ENCODE results near the gene MOK.

Gene MOK

GRCh38 chr14:102283631-102284129, 21.3 kb downstream of the MOK start:
- ATAC-seq: no peak

DNA sequence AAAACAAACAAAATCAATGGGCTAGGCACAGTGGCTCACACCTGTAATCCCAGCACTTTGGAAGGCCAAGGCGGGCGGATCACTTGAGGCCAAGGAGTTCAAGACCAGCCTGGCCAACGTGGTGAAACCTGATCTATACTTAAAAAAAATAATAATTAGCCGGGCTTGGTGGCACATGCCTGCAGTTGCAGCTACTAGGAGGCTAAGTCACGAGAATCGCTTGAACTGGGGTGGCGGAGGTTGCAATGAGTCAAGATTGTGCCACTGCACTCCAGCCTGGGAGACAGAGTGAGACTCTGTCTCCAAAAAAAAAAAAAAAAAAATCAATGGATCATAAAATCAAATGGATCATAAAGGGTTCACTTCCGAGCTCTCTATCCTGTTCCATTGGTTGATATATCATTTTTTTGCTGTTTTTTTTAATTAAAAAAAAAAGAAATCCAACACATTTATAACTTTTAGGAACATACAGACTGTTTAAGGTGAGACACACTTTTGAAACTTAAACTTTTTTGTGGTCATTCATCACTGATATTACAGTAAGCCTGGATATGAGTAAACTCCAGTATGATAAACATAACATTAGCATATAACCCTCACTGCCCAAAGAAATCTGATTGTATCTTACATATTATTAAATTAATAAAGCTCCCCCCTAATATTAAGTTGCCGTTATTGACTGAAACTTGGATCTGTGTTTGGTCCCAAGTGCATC, 22.1 kb downstream of the MOK start:
- no peak for ATAC-seq

GRCh38 chr14:102280376-102280962, 24.5 kb downstream of the MOK start:
- ATAC-seq: no peak

DNA sequence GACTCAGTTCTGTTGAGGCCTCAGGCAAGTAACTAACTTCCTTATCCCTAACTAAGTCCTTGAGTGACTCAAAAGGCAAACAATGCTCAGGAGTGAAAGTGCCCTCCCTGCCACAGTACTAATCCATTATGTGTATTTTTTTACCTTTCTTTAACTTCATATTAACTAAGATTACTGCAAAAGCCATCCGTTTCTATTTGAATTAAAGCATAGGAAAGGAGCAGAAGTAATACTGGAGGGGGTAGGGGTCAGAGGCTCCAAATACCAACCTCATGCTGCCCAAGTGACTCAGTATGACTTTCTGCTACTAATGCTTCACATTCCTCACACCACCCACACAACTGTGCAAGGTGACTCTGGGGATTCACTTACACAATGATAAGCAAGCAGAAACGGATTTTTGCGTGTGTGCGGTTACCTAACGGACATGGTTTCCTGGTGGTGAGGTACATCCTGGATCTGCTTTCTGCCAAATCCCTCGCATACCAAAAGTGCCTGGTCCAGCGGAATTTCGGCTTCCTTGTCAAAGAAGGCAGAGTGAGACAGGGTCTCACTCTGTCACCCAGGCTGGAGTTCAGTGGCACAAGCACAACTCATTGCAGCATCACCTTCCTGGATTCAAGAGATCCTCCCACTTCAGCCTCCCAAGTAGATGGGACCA, 25.1 kb downstream of the MOK start:
- ATAC-seq: no peak

DNA sequence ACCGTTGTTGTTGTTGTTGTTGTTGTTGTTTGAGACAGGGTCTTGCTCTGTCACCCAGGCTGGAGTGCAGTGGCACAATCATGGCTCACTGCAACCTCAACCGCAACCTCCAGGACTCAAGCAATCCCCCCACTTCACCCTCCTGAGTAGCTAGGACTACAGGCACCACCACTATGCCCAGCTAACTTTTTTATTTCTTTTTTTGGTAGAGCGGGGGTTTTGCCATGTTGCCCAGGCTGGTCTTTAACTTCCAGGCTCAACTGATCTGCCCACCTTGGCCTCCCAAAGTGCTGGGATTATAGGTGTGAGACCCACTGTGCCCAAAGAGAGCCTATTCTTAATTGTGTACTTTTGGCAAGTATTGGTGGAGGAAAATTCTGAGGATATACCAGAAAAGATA, 25.7 kb downstream of the MOK start:
- no peak for ATAC-seq

- ATAC-seq: no peak
Observed at GRCh38 chr14:102278631-102278935, 26.4 kb downstream of the MOK start.

DNA sequence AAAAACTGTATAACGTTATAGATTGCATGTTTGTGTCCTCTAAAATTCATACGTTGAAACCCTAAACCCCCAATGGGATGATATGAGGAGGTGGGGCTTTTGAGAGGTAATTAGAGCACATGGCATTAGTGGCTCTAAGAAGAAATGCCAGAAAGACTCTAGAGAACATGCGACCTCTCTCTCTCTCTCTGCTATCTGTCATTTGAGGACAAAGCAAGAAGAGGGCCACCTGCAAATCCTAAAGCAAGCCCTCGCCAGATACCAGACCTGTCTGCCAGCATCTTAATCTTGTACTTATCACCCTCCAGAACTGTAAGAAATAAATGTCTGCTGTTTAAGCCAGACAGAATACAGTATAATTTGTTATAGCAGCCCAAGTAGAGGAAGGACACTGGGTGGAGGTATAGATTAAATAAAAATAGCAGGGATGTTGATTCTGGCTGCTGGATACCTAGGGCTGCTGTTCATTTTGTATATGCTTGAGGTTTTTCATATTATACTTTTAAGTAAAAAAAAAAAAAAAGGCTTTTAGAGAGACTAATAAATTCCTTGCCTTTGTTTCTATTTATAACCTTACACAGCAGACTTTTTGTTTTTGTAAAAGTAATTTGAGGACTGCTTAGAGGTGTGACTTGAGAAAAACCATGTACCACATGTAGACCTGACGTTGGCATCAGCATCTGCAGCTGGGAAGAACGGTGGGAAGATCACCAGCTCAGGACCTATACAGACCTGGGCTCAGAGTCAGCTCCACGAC, 26.9 kb downstream of the MOK start:
- ATAC-seq: no peak

DNA sequence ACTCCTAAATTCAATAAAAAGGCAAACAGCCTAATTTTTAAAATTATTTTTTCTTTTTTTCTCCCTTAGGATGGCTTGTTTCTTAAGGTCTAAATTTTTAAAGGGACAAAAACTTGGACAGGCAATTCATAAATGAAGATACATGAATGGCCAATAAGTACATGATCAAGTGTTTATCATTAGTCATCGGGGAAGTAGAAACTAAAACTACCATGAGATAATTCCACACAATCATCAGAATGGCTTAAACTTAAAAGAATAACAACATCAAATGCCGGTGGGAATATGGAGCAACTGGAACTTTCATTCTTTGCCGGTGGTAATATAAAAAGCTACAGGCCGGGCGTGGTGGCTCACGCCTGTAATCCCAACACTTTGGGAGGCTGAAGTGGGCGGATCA, 29.1 kb downstream of the MOK start:
- ATAC-seq: no peak

DNA sequence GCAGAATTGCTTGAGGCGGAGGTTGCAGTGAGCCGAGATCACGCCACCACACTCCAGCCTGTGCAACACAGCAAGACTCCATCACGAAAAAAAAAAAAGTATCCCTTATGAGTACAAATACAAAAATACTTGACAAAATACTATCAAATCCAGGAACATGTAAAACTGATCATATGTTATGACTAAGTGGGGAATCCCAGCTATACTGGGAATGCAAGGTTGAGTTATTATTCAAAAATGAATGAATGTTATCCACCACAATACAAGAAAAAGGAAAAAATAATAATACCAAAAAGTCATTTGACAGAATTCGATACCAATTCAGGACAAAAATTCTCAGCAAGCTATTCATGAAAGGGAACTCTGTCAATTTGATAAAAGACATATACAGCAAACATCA, 32.6 kb downstream of the MOK start:
- no peak for ATAC-seq

- no peak for ATAC-seq
Observed at GRCh38 chr14:102264775-102265174, 40.2 kb downstream of the MOK start.

DNA sequence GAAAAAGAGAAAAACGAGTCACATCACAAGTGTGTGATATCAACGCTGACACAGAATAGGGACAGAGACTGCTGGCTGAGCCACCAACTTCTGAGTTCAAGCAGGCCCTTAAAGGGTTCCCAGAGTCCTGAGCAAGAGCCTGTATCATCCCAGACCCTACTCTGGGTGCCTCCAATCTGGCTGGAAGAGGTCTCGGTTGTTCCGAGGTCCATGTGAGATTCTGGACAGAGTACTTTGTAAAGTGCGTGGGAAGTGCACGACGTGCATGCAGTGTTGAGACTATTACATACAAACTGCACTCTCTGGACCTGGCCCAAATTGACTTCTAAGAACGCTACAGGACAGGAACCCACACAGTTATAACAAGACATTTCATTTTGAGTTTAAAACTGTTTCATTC, 40.6 kb downstream of the MOK start:
- ATAC-seq: no peak

- no peak for ATAC-seq
Observed at GRCh38 chr14:102262929-102263462, 42.0 kb downstream of the MOK start.

- no peak for ATAC-seq
Observed at GRCh38 chr14:102258136-102258535, 46.8 kb downstream of the MOK start.

- no peak for ATAC-seq
Observed at GRCh38 chr14:102256716-102257115, 48.2 kb downstream of the MOK start.

DNA sequence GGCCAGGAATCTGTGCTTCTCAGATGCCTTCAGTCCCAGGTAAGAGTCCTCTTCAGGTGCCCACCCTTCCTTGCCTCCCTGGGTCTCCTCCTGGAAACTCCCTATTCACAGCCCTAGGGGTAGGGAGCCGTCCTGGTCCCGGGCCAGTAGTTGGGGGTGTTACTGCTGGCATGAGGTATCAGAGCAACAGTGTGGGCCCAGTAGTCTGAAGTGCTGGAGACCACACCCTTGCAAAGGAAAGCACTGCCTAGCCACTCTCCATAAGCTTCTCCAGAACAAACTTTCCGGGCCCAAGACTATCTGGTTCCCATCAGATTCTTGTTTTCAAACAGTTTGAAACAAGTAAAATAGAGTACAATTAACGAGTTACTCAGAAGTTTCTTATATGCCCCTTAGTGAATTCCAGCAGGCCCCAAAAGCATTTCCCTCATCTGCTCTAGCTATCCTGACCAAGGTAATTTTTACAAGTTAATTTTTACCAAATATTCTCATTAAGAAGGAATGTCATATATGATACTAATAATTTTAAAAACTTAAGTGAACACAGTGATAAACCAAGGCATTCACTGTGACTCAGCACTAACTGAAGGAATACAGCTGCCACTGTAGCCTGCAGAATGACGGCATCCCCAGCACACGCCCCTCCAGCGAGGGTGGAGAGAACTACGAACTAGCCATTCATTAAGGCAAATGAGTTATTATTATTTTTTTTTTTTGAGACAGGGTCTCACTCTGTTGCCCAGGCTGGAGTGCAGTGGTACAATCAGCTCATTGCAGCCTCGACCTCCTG, 49.4 kb downstream of the MOK start:
- ATAC-seq: no peak

GRCh38 chr14:102252834-102253801, 51.8 kb downstream of the MOK start:
- ATAC-seq: no peak

DNA sequence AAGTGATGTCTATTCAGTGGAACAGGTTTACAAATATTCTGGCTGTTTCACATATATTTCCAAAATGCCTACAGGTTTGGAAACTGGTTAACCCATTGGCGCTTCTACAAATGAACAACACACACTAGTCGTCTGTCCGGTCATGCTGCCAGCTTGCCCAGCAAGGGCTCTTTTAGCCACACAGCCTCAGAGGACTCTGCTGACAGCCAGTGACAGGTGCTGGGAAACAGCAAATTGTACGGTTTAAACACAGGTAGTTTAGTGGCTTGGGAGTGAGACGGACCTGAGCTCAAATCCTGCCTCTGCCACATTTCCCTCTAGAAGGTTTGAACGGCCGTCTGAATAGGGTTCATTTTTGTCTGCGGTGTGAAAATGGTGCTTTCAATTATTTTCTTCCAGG, 53.8 kb downstream of the MOK start:
- no peak for ATAC-seq

GRCh38 chr14:102250636-102251035, 54.3 kb downstream of the MOK start:
- ATAC-seq: no peak

DNA sequence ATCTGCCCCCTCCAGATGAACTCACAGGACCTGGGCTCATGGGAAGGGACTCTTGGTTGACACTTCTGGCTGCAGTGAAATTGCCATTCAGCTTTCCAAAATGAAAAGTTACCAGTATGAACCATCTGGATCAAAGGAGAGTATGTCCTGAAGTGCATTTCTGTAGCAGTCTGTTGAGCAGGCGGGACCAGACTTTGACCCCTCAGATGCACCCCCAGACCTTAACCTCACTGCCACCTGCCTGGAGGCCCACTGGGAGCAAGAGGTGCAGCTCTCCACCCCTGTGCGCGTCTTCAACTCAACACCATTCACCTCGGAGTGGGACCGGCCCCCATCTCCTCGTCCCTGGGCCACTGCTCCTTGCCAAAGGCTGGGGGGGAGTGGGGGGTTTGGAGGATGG, 55.0 kb downstream of the MOK start:
- ATAC-seq: no peak

GRCh38 chr14:102249041-102249440, 55.9 kb downstream of the MOK start:
- no peak for ATAC-seq

GRCh38 chr14:102248121-102248520, 56.8 kb downstream of the MOK start:
- ATAC-seq: no peak
